Measurements from ENCODE around the gene SWAP70.
"Not testable (repeated sequence)": the region's sequence is repeated elsewhere in the genome, so short reads cannot be mapped to it uniquely, and the experiment has no call there.

The SWAP70 gene

DNA sequence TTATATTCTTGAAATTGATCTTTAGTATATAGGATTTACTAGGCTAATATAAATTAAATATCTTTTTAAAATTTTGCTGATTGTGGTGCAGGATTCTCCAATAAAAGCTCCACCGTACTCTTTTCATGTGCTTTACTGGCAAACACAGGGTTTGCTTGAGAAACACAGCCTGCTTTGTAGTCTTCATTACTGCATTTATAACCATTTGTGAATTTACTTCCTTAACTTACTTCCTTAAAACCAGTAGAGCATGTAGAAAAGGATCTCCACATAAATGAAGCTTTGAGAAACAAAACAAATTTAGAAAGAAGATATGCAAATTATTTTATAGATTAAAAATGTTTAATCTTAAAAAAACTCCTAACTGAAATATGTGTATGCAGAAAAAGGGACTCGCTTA, 28.8 kb downstream of the SWAP70 start:
- DNase-seq (ENCODE audit: low read depth) = no peak

DNA sequence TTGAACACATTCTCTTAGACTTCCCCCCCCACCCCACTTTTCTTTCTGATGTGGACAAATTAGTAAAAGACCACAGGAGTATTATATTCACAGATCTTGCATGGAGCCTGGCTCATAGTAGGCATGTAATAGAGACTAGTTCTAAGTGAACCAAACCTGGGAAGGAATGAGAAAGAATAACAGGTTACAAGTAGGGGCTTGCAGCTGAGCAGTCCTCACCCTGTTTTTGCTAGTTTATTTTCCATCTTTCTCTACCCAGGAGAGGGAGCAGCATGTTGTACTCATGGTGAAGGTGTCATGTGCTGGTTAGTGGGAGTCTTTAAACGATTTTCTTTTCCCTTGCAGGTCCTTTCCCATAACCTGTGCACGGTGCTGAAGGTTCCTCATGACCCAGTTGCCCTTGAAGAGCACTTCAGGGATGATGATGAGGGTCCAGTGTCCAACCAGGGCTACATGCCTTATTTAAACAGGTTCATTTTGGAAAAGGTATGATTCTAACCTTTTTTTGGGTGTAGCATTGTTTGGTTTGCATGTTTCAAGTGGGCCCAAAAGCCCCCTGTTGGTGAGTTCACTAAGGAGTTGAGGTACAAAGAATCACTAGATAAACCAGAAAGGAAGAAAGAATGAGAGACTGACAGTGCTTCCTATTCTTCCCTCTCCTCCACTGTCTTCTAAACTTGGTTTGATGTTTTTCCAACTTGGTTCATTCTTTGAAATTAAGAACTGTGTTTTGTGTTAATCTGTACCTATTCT, 30.1 kb downstream of the SWAP70 start:
- no peak for DNase-seq (ENCODE audit: low read depth)

DNA sequence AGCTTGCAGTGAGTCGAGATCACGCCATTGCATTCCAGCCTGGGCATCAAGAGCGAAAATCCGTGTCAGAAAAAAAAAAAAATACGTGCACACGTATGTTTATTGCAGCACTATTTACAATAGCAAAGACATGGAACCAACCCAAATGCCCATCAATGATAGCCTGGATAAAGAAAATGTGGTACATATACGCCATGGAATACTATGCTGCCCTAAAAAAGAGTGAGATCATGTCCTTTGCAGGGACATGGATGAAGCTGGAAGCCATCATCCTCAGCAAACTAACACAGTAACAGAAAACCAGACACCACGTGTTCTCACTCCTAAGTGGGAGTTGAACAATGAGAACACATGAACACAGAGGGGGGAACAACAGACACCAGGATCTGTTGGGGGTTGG, 31.4 kb downstream of the SWAP70 start:
- not testable (repeated sequence) for DNase-seq (ENCODE audit: low read depth)

GRCh38 chr11:9697766-9698165, 33.9 kb downstream of the SWAP70 start:
- DNase-seq (ENCODE audit: low read depth) = no peak

DNA sequence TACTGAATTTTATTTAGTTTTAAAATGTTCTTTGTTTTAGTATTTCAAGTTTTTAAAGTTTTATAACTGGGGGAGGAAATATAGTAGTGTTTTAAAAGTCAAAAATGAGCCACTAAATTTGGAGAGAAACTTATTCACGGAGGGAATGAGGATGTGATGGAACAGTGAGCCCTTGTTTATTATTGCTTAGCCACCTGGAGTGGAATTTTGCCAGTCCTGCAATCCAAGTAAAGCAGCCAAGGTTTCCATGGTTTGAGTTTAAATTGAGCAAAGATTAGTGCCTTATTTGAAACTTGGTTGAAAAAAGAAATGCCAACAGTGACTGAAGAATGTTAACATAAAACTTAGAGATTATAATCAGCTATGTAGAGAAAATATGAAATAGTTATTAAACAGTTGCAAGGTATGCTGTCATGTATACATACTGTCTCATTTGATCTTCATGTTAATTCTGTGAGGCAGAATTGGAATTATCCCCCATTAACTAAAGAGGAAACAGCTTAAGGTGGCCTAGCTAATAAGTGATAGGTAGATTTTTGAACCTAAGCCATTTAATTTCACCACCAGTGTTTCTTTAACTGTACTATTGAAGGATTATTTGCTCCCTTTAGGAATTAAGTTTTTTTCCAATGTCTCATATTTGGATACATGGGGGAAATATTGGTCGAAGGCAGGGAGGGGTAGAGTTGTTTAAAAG, 36.4 kb downstream of the SWAP70 start:
- no peak for DNase-seq (ENCODE audit: low read depth)

- no peak for DNase-seq (ENCODE audit: low read depth)
These were observed 37.9 kb downstream of the SWAP70 start for GRCh38 chr11:9701799-9702198.

DNA sequence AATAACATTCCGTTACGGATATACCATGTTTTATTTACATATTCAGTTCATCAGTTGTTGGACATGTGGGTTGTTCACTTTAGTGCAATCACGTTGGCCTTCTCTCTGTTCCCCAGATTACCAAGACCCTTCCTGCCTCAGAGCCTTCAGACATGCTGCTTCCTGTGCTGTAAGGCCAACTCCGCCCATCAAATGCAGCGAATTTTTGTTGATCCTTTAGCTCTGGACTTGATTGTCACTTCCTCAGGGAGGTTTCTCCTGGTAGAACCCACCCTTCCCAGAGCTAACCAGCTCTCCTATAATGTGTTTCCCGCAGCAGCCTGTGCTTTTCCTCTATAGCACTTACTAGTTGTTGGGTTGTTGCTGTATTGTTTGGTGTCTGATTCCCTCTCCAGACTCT, 39.4 kb downstream of the SWAP70 start:
- DNase-seq (ENCODE audit: low read depth) = no peak

GRCh38 chr11:9704037-9704436, 40.2 kb downstream of the SWAP70 start:
- DNase-seq (ENCODE audit: low read depth) = no peak

DNA sequence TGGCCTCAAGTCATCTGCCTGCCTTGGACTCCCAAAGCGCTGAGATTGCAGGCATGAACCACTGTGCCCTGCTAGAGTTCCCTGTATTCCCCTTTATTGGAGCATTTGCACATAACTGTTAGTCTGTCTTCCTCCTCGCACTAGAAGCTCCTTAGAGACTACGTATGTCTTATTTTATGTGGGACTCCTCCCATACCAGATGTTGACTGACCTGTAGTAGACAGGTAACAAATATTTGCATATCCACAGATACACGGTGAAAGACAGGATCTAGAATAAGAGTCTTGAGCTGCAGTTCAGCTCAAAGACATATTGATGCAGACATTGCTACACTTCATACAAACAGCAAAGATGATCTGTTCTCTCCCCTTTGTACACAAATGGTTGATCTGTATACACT, 40.7 kb downstream of the SWAP70 start:
- DNase-seq (ENCODE audit: low read depth) = no peak

DNA sequence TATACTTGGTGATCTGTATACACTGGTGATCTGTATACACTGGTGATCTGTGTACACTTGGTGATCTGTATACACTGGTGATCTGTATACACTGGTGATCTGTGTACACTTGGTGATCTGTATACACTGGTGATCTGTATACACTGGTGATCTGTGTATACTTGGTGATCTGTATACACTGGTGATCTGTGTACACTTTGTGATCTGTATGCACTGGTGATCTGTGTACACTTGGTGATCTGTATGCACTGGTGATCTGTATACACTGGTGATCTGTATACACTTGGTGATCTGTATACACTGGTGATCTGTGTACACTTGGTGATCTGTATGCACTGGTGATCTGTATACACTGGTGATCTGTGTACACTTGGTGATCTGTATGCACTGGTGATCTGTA, 41.5 kb downstream of the SWAP70 start:
- not testable (repeated sequence) for DNase-seq (ENCODE audit: low read depth)

GRCh38 chr11:9708544-9708943, 44.7 kb downstream of the SWAP70 start:
- DNase-seq (ENCODE audit: low read depth) = no peak

DNA sequence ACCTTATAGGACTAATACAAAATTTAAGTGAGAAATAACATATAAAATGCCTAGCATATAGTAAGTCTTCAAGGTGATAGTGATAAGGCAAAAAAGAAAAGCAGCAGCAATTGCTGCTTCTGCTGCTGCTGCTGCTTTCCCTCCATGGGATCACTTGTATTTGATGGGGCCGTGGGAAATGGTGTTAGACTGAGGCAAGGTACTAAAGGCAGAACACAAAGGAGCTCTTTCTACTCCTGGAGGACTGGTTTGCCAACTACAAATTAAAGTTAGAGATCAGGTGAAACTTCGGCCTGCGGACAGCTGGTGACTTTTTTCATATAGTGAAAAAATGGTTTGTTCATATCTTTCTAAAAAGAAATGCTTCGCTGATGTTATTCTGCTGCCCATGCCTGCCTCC, 46.3 kb downstream of the SWAP70 start:
- DNase-seq (ENCODE audit: low read depth) = no peak

GRCh38 chr11:9710852-9711251, 47.0 kb downstream of the SWAP70 start:
- DNase-seq (ENCODE audit: low read depth) = no peak

GRCh38 chr11:9711454-9712307, 47.8 kb downstream of the SWAP70 start:
- no peak for DNase-seq (ENCODE audit: low read depth)

GRCh38 chr11:9714272-9714940, 50.5 kb downstream of the SWAP70 start:
- DNase-seq (ENCODE audit: low read depth) = no peak

- no peak for DNase-seq (ENCODE audit: low read depth)
These were observed 52.6 kb downstream of the SWAP70 start for GRCh38 chr11:9716275-9717039.

GRCh38 chr11:9717040-9717357, 53.1 kb downstream of the SWAP70 start:
- no peak for DNase-seq (ENCODE audit: low read depth)

DNA sequence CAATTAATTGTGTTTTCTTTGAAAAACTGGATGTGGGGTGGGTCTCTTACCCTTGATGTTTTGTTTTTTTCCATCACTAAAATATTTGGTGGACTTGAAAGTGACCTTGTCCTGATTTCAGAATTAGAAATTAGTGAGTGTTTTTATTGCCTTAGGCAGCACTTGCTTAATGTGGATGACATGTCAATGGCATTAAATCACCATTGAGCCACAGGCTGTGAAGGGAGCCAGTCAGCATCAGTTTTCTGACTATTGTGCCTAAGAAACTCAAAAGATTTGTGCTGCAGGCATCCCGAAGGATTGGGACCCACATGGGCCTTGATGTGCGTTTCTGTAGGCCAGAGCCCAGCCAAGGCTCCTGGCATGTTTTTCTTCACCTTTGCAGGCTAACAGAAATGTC, 53.8 kb downstream of the SWAP70 start:
- no peak for DNase-seq (ENCODE audit: low read depth)

DNA sequence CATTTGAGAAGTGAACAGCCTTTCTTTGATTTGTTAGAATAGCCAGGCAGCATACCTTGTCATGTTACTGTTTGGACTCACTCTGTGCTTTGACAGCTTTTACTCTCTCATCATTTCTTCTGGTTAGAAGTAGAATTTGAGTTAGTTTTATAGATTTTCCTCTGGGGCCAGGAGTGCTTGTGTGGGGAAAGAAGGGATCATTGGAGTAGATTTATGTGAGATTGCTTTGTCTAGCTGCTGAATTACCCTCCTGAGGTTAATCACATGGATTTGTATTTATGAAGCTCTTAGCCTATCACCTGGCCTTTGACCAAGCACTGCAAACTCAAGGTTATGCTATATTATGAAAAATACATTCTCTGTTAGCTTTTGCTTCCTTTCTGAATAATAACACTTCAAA, 54.3 kb downstream of the SWAP70 start:
- DNase-seq (ENCODE audit: low read depth) = no peak

- no peak for DNase-seq (ENCODE audit: low read depth)
These were observed 55.9 kb downstream of the SWAP70 start for GRCh38 chr11:9719566-9720289.

DNA sequence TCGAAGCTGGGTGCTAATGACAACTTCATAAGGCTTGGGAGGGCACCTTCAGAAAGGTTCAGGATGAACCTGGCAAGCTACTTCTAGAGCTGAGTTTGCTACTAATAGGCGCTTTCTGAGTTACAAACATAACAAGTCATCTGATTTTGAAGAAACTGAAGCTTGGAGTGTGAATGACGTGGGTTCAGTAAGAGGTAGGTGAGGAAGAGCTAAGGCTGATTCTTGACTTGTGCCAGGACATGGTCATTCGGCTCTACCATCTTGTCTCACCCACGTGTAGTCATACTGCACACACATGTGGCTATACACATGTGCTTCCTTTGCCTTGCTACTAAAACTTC, 56.4 kb downstream of the SWAP70 start:
- DNase-seq (ENCODE audit: low read depth) = no peak

Measured in activated T-cell treated with anti-CD3 and anti-CD28 coated beads for 48 hours (primary cell).